H1 (cell line): ENCODE measurements around the gene APBB3. TPM values are rescaled to one million over a fixed set of nuclear protein-coding genes. Genes with fewer than 3 reads are reported as not detected.
A peak's percentile ranks its signal among the peaks of the same experiment; 100 is the strongest.

ENCODE experiments used
- CTCF ChIA-PET: fragments of 300-600 bp; sonication (Branson Sonifier 250); formaldehyde crosslinking; loops from one replicate; lab custom pipeline; 2021; ENCODE audit not compliant: partially characterized antibody; lab: Charles Lee
- POLR2A ChIA-PET: fragments of 300-600 bp; sonication (Branson Sonifier 250); formaldehyde crosslinking; loops from one replicate; lab custom pipeline; 2021; ENCODE audit warnings: inconsistent platforms; ENCODE audit not compliant: partially characterized antibody; lab: Charles Lee
- DNase-seq, 2 experiments: peaks; one replicate each; pipeline versions ENCODE4 v3.0.0 to v3.0.0-alpha.2; 2010 to 2022; ENCODE audit warnings: low spot score in 2 of 2, low read depth in 1 of 2, mixed read lengths in 1 of 2
- FAIRE-seq: peaks from 2 replicates; lab custom pipeline; 2011; peaks lifted over from hg19 to GRCh38; lab: Jason Lieb, UNC
- H2AFZ ChIP-seq: 2 replicates; pipeline ENCODE4 v1.8.1; 2012; ENCODE audit warnings: low read length, inconsistent platforms
- H2AK5ac ChIP-seq: 2 replicates; pipeline ENCODE4 v1.6.1; 2013; ENCODE audit warnings: low read depth, low read length
- H2BK120ac ChIP-seq: replicated peaks from 2 replicates; pipeline ENCODE3; 2013; ENCODE audit warnings: low read depth, low read length, inconsistent platforms
- H2BK12ac ChIP-seq: 2 replicates; pipeline ENCODE4 v1.6.1; 2013; ENCODE audit warnings: low read depth, low read length
- H2BK15ac ChIP-seq: 2 replicates; pipeline ENCODE4 v1.6.1; 2013; ENCODE audit warnings: low read length
- H2BK20ac ChIP-seq: 2 replicates; pipeline ENCODE4 v1.6.1; 2013; ENCODE audit warnings: low read length
- H2BK5ac ChIP-seq: 2 replicates; pipeline ENCODE4 v1.6.1; 2013; ENCODE audit warnings: low read depth, low read length
- H3K14ac ChIP-seq: 2 replicates; pipeline ENCODE4 v1.6.1; 2013; ENCODE audit warnings: inconsistent platforms; ENCODE audit not compliant: insufficient read length
- H3K18ac ChIP-seq: 2 replicates; pipeline ENCODE4 v1.6.1; 2013; ENCODE audit warnings: low read length; ENCODE audit errors: extremely low read depth
- H3K23ac ChIP-seq: 2 replicates; pipeline ENCODE4 v1.6.1; 2013; ENCODE audit warnings: inconsistent platforms; ENCODE audit not compliant: insufficient read length
- H3K23me2 ChIP-seq: 2 replicates; pipeline ENCODE4 v1.6.1; 2013; ENCODE audit warnings: low read depth, low read length
- H3K27ac ChIP-seq: 2 replicates; pipeline ENCODE4 v1.6.1; 2011; ENCODE audit warnings: low read depth, low read length, inconsistent platforms
- H3K27me3 ChIP-seq, 4 experiments: replicated peaks in 1 of 4; 1 replicate in 1 of 4; 2 replicates in 3 of 4; pipeline versions ENCODE4 v1.6.1 to v1.8.1; 2011 to 2013; ENCODE audit warnings: low read length in 3 of 4, mild to moderate bottlenecking in 3 of 4, inconsistent platforms in 2 of 4, mixed read lengths in 2 of 4, moderate library complexity in 1 of 4; ENCODE audit not compliant: control insufficient read depth in 3 of 4, insufficient read depth in 3 of 4; ENCODE audit errors: extremely low read depth in 1 of 4
- H3K36me3 ChIP-seq, 4 experiments: 2 replicates each; pipeline versions ENCODE4 v1.6.1 to v1.8.1; 2011 to 2013; ENCODE audit warnings: mild to moderate bottlenecking in 4 of 4, low read length in 3 of 4, moderate library complexity in 2 of 4, control low read depth in 1 of 4, inconsistent platforms in 1 of 4; ENCODE audit not compliant: insufficient read depth in 4 of 4, control insufficient read depth in 2 of 4
- H3K4ac ChIP-seq: replicated peaks from 2 replicates; pipeline ENCODE3; 2013; ENCODE audit warnings: low read length, low read depth, mixed read lengths, inconsistent platforms; ENCODE audit not compliant: insufficient read length
- H3K4me1 ChIP-seq, 4 experiments: replicated peaks in 1 of 4; 1 replicate in 1 of 4; 2 replicates in 3 of 4; pipeline versions ENCODE4 v1.6.1 to v1.8.1; 2011 to 2013; ENCODE audit warnings: low read length in 3 of 4, inconsistent platforms in 2 of 4, mixed read lengths in 1 of 4; ENCODE audit not compliant: insufficient read depth in 4 of 4, control insufficient read depth in 3 of 4
- H3K4me2 ChIP-seq, 2 experiments: 2 replicates each; pipeline versions ENCODE4 v1.6.1 to v1.8.1; 2011 to 2013; ENCODE audit warnings: low read depth in 2 of 2, low read length in 2 of 2, control low read depth in 1 of 2, inconsistent platforms in 1 of 2, mild to moderate bottlenecking in 1 of 2; ENCODE audit not compliant: insufficient read depth in 1 of 2
- H3K4me3 ChIP-seq, 4 experiments: fragments of 200-600, 300-600 bp in 1 of 4; sonication (generic), shearing (Covaris generic), sonication (Bioruptor Twin) in 1 of 4; 2 replicates each; pipeline versions ENCODE4 v1.5.1 to v1.8.1; 2011 to 2016; ENCODE audit warnings: low read length in 4 of 4, low read depth in 3 of 4, control low read depth in 2 of 4, inconsistent platforms in 2 of 4, mild to moderate bottlenecking in 2 of 4, mixed read lengths in 1 of 4, moderate library complexity in 1 of 4; ENCODE audit not compliant: insufficient read depth in 2 of 4; ENCODE audit errors: extremely low read depth in 1 of 4
- H3K56ac ChIP-seq: replicated peaks from 2 replicates; pipeline ENCODE3; 2013; ENCODE audit warnings: low read depth, mild to moderate bottlenecking, mixed read lengths, low read length, inconsistent platforms; ENCODE audit not compliant: insufficient read length
- H3K79me1 ChIP-seq: 2 replicates; pipeline ENCODE4 v1.6.1; 2013; ENCODE audit warnings: low read depth, low read length, control low read depth
- H3K79me2 ChIP-seq, 2 experiments: 2 replicates each; pipeline versions ENCODE4 v1.6.1 to v1.8.1; 2012 to 2013; ENCODE audit warnings: low read length in 2 of 2, mild to moderate bottlenecking in 2 of 2, inconsistent platforms in 1 of 2; ENCODE audit not compliant: insufficient read depth in 2 of 2, control insufficient read depth in 1 of 2
- H3K9ac ChIP-seq, 4 experiments: replicated peaks in 1 of 4; 1 replicate in 1 of 4; 2 replicates in 3 of 4; pipeline versions ENCODE4 v1.6.1 to v1.8.1; 2011 to 2013; ENCODE audit warnings: low read depth in 3 of 4, low read length in 3 of 4, control low read depth in 2 of 4, mild to moderate bottlenecking in 2 of 4, moderate library complexity in 2 of 4, inconsistent platforms in 1 of 4; ENCODE audit errors: extremely low read depth in 1 of 4
- H3K9me3 ChIP-seq, 2 experiments: 2 replicates each; pipeline versions ENCODE4 v1.6.1 to v1.8.1; 2012 to 2013; ENCODE audit warnings: mild to moderate bottlenecking in 2 of 2, moderate library complexity in 2 of 2, control low read depth in 1 of 2, inconsistent platforms in 1 of 2, low read depth in 1 of 2, low read length in 1 of 2, mixed read lengths in 1 of 2; ENCODE audit not compliant: insufficient read depth in 2 of 2
- H4K20me1 ChIP-seq, 2 experiments: replicated peaks in 1 of 2; 2 replicates each; pipeline versions ENCODE3 to v1.8.1; 2011 to 2013; ENCODE audit warnings: inconsistent platforms in 2 of 2, low read length in 2 of 2, mild to moderate bottlenecking in 1 of 2; ENCODE audit not compliant: insufficient read depth in 2 of 2, control insufficient read depth in 1 of 2
- H4K5ac ChIP-seq: 2 replicates; pipeline ENCODE4 v1.6.1; 2013; ENCODE audit warnings: low read length, low read depth, mixed read lengths, inconsistent platforms; ENCODE audit not compliant: insufficient read length
- H4K8ac ChIP-seq: 2 replicates; pipeline ENCODE4 v1.8.0; 2013; ENCODE audit warnings: mild to moderate bottlenecking, moderate library complexity, low read length, inconsistent platforms; ENCODE audit not compliant: insufficient read depth; ENCODE audit errors: extremely low read depth
- H4K91ac ChIP-seq: replicated peaks from 2 replicates; pipeline ENCODE3; 2013; ENCODE audit warnings: low read length, mixed read lengths, inconsistent platforms; ENCODE audit not compliant: insufficient read length
- HDAC2 ChIP-seq, 2 experiments: fragments of 300-600 bp in 1 of 2; sonication (generic) in 1 of 2; IDR thresholded peaks; 2 replicates each; pipeline ENCODE4 v1.6.1; 2011 to 2012; ENCODE audit warnings: low read depth in 2 of 2, low read length in 2 of 2, mild to moderate bottlenecking in 2 of 2, moderate library complexity in 2 of 2, borderline replicate concordance in 1 of 2, inconsistent platforms in 1 of 2
- POLR2A ChIP-seq, 2 experiments: IDR thresholded peaks; 1 replicate in 1 of 2; 2 replicates in 1 of 2; pipeline ENCODE4 v1.6.1; 2011; ENCODE audit warnings: low read depth in 2 of 2, low read length in 2 of 2, mild to moderate bottlenecking in 2 of 2; ENCODE audit errors: control extremely low read depth in 1 of 2
- WGBS, 2 experiments: shearing (Covaris generic) in 1 of 2; methylation state at CpG; one replicate each; pipeline versions ENCODE4 v1.1.6 to v1.1.7; 2013 to 2015; ENCODE audit warnings: low lambda C conversion rate in 2 of 2, mixed read lengths in 2 of 2, inconsistent platforms in 1 of 2, low coverage in 1 of 2, missing lambda C conversion rate in 1 of 2; ENCODE audit not compliant: insufficient replicate concordance in 2 of 2, insufficient coverage in 1 of 2, insufficient read length in 1 of 2; ENCODE audit errors: extremely low coverage in 1 of 2, missing lambda C conversion rate in 1 of 2; 5-methylcytosine and 5-hydroxymethylcytosine counted together
- polyA plus RNA-seq, 7 experiments: library from polyadenylated mRNA; depleted of rRNA in 3 of 7; stranded (reverse) in 5 of 7; unstranded in 2 of 7; fragments of >200 nt in 5 of 7; fragments of 200-250 nt in 2 of 7; gene quantifications; 1 replicate in 5 of 7; 2 replicates in 1 of 7; 4 replicates in 1 of 7; pipeline versions ENCODE4 v1.2.1 to v1.2.3, GENCODE V29; 2011 to 2013; ENCODE audit warnings: missing spikeins in 2 of 7, mixed read lengths in 2 of 7
- total RNA-seq: library from RNA; stranded (reverse); fragmentation: NEBNext Ultra II Directional; extraction: Animal tissue kit (Norgen Biotek cat#: 25700); gene quantifications from 2 replicates; pipeline ENCODE4 v1.2.1, GENCODE V29; 2021

Gene APBB3
- total and polyA plus RNA-seq, 2 of the 8 experiments (the other 6 are each of a cell fraction or from before 2014, with no cell fraction given): 16.0 to 21.9 TPM

GRCh38 chr5:140553657-140554056 lies 10.7 kb downstream of the APBB3 start:
- Histone ChIP-seq H3K4me2 (no peak overlapping the region), H4K5ac (no peak overlapping the region), H3K79me1 (peaks cover 5% of the 10 kb centered on the region), H3K36me3 (peaks cover 11 to 32% (median 25%) of the 10 kb centered on the region in 4 experiments), H3K4me1 (peaks cover 0 to 11% (median 5%) of the 10 kb centered on the region in 4 experiments; a peak in 4 of 7 replicates), H3K18ac (no peak overlapping the region), H3K9me3 (no peaks in the 10 kb centered on the region), H2BK5ac (no peak overlapping the region), H4K8ac (no peak overlapping the region), H3K79me2 (peaks cover 9 to 39% of the 10 kb centered on the region in 2 experiments; a peak in 3 of 4 replicates), H2BK20ac (no peak overlapping the region), H2AFZ (no peak overlapping the region), H3K27ac (no peak overlapping the region), H3K56ac (no peak overlapping the region), H3K27me3 (no peaks in the 10 kb centered on the region), H2BK120ac (no peak overlapping the region), H2BK12ac (no peak overlapping the region), H3K9ac (no peak overlapping the region), H3K4ac (no peak overlapping the region), H4K20me1 (peaks cover 0 to 8% of the 10 kb centered on the region in 2 experiments), H3K14ac (no peak overlapping the region), H3K23me2 (peaks cover 7% of the 10 kb centered on the region; the same call in 1 of the 2 replicates), H3K23ac (no peak overlapping the region), H2AK5ac (no peak overlapping the region), H4K91ac (no peak overlapping the region), H2BK15ac (no peak overlapping the region), H3K4me3 (no peak overlapping the region)
- WGBS, 2 experiments: 88% methylated on average over 2 of the region's 2 CpGs; no CpG with 5 or more reads in 1 of the 2 experiments
- FAIRE-seq (no peak), DNase-seq (no peak)
- ChIA-PET POLR2A (interaction anchor here (0.6 to 14.4 kb wide), 4 partner anchors 6 to 190 kb away, joined by 3 to 191 read pairs (median 50); partner anchors contain the start of genes APBB3, IK, NDUFA2 and SLC35A4), CTCF (interaction anchor here (0.6 to 1.3 kb wide), 3 partner anchors 167 to 321 kb away, joined by 3 to 5 read pairs (median 4); no protein-coding TSS in a partner anchor)
- TF ChIP-seq POLR2A (IDR thresholded peaks at IDR 0.05; ENCODE audit: control extremely low read depth in 1 of 2, low read depth in 2 of 2, low read length in 2 of 2): peak; percentile 9 to 30; a peak in 2 of 3 replicates
- no peak for TF ChIP-seq HDAC2 (IDR thresholded peaks at IDR 0.05; ENCODE audit: borderline replicate concordance in 1 of 2, low read depth in 2 of 2, low read length in 2 of 2)
